ENCODE measurements around the gene SYT6.

SYT6 gene, protein sequence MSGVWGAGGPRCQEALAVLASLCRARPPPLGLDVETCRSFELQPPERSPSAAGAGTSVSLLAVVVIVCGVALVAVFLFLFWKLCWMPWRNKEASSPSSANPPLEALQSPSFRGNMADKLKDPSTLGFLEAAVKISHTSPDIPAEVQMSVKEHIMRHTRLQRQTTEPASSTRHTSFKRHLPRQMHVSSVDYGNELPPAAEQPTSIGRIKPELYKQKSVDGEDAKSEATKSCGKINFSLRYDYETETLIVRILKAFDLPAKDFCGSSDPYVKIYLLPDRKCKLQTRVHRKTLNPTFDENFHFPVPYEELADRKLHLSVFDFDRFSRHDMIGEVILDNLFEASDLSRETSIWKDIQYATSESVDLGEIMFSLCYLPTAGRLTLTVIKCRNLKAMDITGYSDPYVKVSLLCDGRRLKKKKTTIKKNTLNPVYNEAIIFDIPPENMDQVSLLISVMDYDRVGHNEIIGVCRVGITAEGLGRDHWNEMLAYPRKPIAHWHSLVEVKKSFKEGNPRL

GRCh38 chr1:114153261-114154145 lies at the start of gene SYT6:
SYT6 (minus strand) TSS chr1:114153869; CDS start chr1:114153772, 97 bp downstream.
- POLR2A ChIA-PET, result no interaction called here
- TF ChIP-seq SUZ12 (IDR thresholded peaks at IDR 0.05), result no peak
- no peak for TF ChIP-seq LEF1 (IDR thresholded peaks at IDR 0.05; ENCODE audit: borderline replicate concordance)
- peak; percentile 52 for TF ChIP-seq L3MBTL2 (conservative IDR thresholded peaks at IDR 0.05)
- peak; percentile 54 for DNase-seq (ENCODE audit: extremely low spot score)
- CTCF ChIA-PET, result interaction anchor here (0.7 to 1.5 kb wide), 3 partner anchors 11 to 174 kb away, joined by 3 to 12 read pairs (median 3); partner anchors contain the start of gene OLFML3

GRCh38 chr1:114201486-114201885 lies 47.8 kb upstream of the SYT6 start:
- ChIA-PET CTCF (no interaction called here), POLR2A (no interaction called here)
- DNase-seq (ENCODE audit: extremely low spot score), result no peak
- TF ChIP-seq ZNF384 (IDR thresholded peaks at IDR 0.05) (no peak), FOXA1 (IDR thresholded peaks at IDR 0.05) (no peak), BHLHE40 (IDR thresholded peaks at IDR 0.05; ENCODE audit: borderline replicate concordance) (no peak), FOXM1 (IDR thresholded peaks at IDR 0.05; ENCODE audit: borderline replicate concordance) (no peak), PKNOX1 (IDR thresholded peaks at IDR 0.05) (no peak), ELF4 (IDR thresholded peaks at IDR 0.05) (no peak), ARNT (IDR thresholded peaks at IDR 0.05) (no peak), CTBP1 (IDR thresholded peaks at IDR 0.05; ENCODE audit: borderline replicate concordance) (no peak), SP1 (IDR thresholded peaks at IDR 0.05) (no peak), LEF1 (IDR thresholded peaks at IDR 0.05; ENCODE audit: borderline replicate concordance) (no peak), SUZ12 (IDR thresholded peaks at IDR 0.05) (no peak), TARDBP (IDR thresholded peaks at IDR 0.05) (no peak), FOXK2 (IDR thresholded peaks at IDR 0.05) (no peak), L3MBTL2 (conservative IDR thresholded peaks at IDR 0.05) (no peak), HDGF (IDR thresholded peaks at IDR 0.05; ENCODE audit: borderline replicate concordance) (no peak), NFRKB (IDR thresholded peaks at IDR 0.05) (no peak)

- POLR2A ChIA-PET, result no interaction called here
- no peak for DNase-seq (ENCODE audit: extremely low spot score)
- TF ChIP-seq SP1 (IDR thresholded peaks at IDR 0.05), result no peak
- TF ChIP-seq SUZ12 (IDR thresholded peaks at IDR 0.05), result no peak
- TF ChIP-seq L3MBTL2 (conservative IDR thresholded peaks at IDR 0.05), result no peak
- TF ChIP-seq ELF4 (IDR thresholded peaks at IDR 0.05), result no peak
- TF ChIP-seq PKNOX1 (IDR thresholded peaks at IDR 0.05), result no peak
- TF ChIP-seq HDGF (IDR thresholded peaks at IDR 0.05; ENCODE audit: borderline replicate concordance), result no peak
- TF ChIP-seq TARDBP (IDR thresholded peaks at IDR 0.05), result no peak
- TF ChIP-seq NFRKB (IDR thresholded peaks at IDR 0.05), result no peak
- no peak for TF ChIP-seq FOXM1 (IDR thresholded peaks at IDR 0.05; ENCODE audit: borderline replicate concordance)
- CTCF ChIA-PET, result no interaction called here
These were observed 45.4 kb upstream of the SYT6 start for GRCh38 chr1:114199017-114199594.

DNA sequence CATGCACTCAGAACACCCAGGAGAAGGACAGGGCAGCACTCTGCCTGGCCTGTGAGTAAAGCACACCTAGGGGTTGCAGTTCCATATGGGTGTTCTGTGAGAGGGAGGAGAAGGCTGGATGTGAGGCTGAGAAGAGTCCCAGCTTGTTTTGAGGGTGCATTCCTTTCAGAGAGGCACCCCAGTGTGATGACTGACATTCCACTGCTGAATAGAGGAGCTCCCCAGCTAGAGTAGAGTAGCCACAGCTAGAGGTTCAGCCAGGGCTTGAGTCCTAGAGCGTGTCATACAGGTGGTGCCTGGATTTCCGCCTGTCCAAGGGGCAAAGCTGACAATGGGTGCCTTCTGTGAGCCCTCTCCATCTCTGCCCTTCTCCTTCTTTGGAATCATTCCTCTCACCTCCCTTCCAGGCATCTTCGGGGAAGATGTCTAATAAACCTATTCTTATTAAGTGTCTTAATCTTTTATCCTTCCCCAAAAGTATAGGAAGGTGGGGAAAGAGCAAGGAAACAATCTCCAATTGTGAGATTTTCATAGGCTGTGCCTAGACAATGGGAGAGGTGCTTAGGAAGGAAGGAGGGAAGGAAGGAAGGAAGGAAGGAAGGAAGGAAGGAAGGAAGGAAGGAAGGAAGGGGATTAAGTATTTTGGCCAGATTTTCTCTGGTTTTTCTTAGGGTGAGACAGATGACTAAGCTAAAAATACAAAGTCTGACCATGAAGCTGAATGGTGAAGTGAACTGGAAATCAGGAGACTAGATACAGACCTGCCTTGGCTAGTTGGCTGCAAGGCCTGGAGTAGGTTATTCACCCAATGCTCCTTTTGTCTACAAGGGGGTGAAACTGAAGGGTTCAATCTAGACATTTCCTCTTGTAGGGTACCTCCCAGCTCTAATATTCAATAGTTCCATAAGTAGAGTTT lies 43.6 kb upstream of the SYT6 start:
- TF ChIP-seq SUZ12 (IDR thresholded peaks at IDR 0.05), result no peak
- no peak for TF ChIP-seq FOXA1 (IDR thresholded peaks at IDR 0.05)
- TF ChIP-seq NFRKB (IDR thresholded peaks at IDR 0.05), result no peak
- TF ChIP-seq FOXM1 (IDR thresholded peaks at IDR 0.05; ENCODE audit: borderline replicate concordance), result no peak
- TF ChIP-seq ELF4 (IDR thresholded peaks at IDR 0.05), result no peak
- no peak for TF ChIP-seq CTBP1 (IDR thresholded peaks at IDR 0.05; ENCODE audit: borderline replicate concordance)
- CTCF ChIA-PET, result no interaction called here
- no peak for DNase-seq (ENCODE audit: extremely low spot score)
- POLR2A ChIA-PET, result no interaction called here

- no peak for TF ChIP-seq FOXM1 (IDR thresholded peaks at IDR 0.05; ENCODE audit: borderline replicate concordance)
- no peak for TF ChIP-seq SUZ12 (IDR thresholded peaks at IDR 0.05)
- TF ChIP-seq ELF4 (IDR thresholded peaks at IDR 0.05), result no peak
- no peak for TF ChIP-seq ZNF384 (IDR thresholded peaks at IDR 0.05)
- TF ChIP-seq FOXA1 (IDR thresholded peaks at IDR 0.05), result no peak
- no peak for TF ChIP-seq ARNT (IDR thresholded peaks at IDR 0.05)
- no peak for TF ChIP-seq PKNOX1 (IDR thresholded peaks at IDR 0.05)
- TF ChIP-seq CTBP1 (IDR thresholded peaks at IDR 0.05; ENCODE audit: borderline replicate concordance), result no peak
- no peak for TF ChIP-seq TARDBP (IDR thresholded peaks at IDR 0.05)
- no peak for TF ChIP-seq HDGF (IDR thresholded peaks at IDR 0.05; ENCODE audit: borderline replicate concordance)
- TF ChIP-seq FOXK2 (IDR thresholded peaks at IDR 0.05), result no peak
- no peak for TF ChIP-seq NFRKB (IDR thresholded peaks at IDR 0.05)
- TF ChIP-seq L3MBTL2 (conservative IDR thresholded peaks at IDR 0.05), result no peak
- TF ChIP-seq LEF1 (IDR thresholded peaks at IDR 0.05; ENCODE audit: borderline replicate concordance), result no peak
- TF ChIP-seq SP1 (IDR thresholded peaks at IDR 0.05), result no peak
- TF ChIP-seq BHLHE40 (IDR thresholded peaks at IDR 0.05; ENCODE audit: borderline replicate concordance), result no peak
- DNase-seq (ENCODE audit: extremely low spot score), result no peak
- POLR2A ChIA-PET, result no interaction called here
- CTCF ChIA-PET, result no interaction called here
These were observed 42.1 kb upstream of the SYT6 start for GRCh38 chr1:114195819-114196218.

All from HEK293T (cell line).